Measurements from ENCODE around the gene BRS3. TPM values are rescaled to one million over a fixed set of nuclear protein-coding genes. Genes with fewer than 3 reads are reported as not detected.

BRS3 gene
- total RNA-seq, 2 donors from 2014 or later: not detected

DNA sequence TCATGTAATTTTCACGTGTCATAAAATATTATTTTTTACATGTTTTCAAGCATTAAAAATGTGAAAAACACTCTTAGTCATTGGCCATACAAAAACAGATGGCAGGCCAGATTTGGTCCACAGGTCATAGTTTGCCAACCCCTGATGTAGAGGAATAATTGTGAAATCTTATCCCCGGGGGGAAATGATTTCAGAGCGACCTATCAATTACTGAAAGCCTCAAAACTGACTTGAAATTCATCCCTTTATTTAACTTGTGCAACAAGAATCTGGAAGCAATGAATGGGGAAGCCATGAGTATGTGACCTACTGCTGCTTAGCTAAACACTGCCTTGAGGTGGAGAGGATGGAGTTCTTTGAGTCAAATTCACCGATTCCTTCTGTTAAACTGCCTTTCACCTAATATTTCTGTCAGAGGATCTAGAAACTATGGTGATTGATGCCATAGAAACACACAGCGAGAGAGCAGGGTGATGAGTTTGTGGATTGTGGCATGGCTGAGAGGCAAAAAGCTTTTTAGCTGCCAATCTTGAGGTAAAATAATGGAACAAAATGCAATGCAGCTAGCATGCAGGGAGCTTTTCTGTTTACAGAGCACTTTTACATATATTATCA is 30.3 kb upstream of the BRS3 start:
- H3K9ac ChIP-seq (ENCODE audit: low read depth in 2 of 2, low read length in 2 of 2): no peak overlapping the region
- no peaks in the 10 kb centered on the region for H3K36me3 ChIP-seq
- intact Hi-C loops (cut with DNase I): no loop called here
- no peak for DNase-seq
- TF ChIP-seq, protein P1, sequence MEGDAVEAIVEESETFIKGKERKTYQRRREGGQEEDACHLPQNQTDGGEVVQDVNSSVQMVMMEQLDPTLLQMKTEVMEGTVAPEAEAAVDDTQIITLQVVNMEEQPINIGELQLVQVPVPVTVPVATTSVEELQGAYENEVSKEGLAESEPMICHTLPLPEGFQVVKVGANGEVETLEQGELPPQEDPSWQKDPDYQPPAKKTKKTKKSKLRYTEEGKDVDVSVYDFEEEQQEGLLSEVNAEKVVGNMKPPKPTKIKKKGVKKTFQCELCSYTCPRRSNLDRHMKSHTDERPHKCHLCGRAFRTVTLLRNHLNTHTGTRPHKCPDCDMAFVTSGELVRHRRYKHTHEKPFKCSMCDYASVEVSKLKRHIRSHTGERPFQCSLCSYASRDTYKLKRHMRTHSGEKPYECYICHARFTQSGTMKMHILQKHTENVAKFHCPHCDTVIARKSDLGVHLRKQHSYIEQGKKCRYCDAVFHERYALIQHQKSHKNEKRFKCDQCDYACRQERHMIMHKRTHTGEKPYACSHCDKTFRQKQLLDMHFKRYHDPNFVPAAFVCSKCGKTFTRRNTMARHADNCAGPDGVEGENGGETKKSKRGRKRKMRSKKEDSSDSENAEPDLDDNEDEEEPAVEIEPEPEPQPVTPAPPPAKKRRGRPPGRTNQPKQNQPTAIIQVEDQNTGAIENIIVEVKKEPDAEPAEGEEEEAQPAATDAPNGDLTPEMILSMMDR (IDR thresholded peaks at IDR 0.05): no peak
- no peaks in the 10 kb centered on the region for H3K9me3 ChIP-seq
- H3K27ac ChIP-seq: no peak overlapping the region
- no peaks in the 10 kb centered on the region for H3K4me1 ChIP-seq
- H3K27me3 ChIP-seq: no peaks in the 10 kb centered on the region
- H3K4me3 ChIP-seq: no peak overlapping the region

DNA sequence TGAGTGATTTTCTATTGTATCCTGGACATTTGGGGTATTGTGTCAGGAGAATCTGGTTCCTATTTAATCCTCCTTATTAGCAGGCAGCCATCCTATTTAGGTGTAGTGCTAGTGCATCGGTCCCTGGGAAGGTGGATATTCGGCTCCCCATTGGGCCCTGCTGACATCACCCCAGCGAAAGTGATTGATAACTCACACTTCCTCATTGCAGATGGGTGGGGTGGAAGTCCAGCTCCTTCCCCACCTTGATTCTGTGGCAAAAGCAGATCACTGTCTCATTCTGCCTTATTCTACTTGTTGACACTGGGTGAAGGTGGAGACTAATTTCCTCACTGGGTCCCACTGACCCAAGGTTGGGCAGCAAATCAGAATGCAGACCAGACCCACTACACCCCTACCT is 23.2 kb upstream of the BRS3 start:
- Histone ChIP-seq H3K9ac (ENCODE audit: low read depth in 2 of 2, low read length in 2 of 2) (no peak overlapping the region), H3K27me3 (no peaks in the 10 kb centered on the region), H3K9me3 (no peaks in the 10 kb centered on the region), H3K4me3 (no peak overlapping the region), H3K36me3 (no peaks in the 10 kb centered on the region), H3K4me1 (no peaks in the 10 kb centered on the region), H3K27ac (no peak overlapping the region)
- no peak for DNase-seq
- intact Hi-C loops (cut with DNase I): no loop called here
- TF ChIP-seq, protein P1 (IDR thresholded peaks at IDR 0.05): no peak

DNA sequence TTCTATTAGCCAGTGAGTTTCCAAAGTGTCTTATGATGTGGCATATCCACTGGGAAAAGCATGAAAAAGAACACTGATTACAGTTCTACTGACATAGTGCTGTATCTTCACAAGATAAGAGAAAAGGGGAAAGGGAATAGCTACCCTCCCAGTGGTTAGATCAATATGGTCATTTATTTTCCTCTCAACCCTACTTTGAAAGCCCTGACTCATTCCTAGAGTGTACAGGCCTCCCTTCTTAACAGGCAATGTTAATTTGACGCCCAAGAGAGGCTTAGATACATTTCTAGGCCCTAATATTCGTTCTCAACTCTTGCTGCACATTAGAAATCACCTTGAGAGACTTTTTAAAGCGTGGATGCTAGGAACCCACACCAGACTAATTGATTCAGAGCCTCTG is 20.4 kb upstream of the BRS3 start:
- H3K4me3 ChIP-seq: no peak overlapping the region
- TF ChIP-seq, protein P1 (IDR thresholded peaks at IDR 0.05): no peak
- H3K9me3 ChIP-seq: no peaks in the 10 kb centered on the region
- intact Hi-C loops (cut with DNase I): no loop called here
- no peak for DNase-seq
- H3K27ac ChIP-seq: no peak overlapping the region
- H3K9ac ChIP-seq (ENCODE audit: low read depth in 2 of 2, low read length in 2 of 2): no peak overlapping the region
- H3K36me3 ChIP-seq: no peaks in the 10 kb centered on the region
- H3K4me1 ChIP-seq: no peaks in the 10 kb centered on the region
- no peaks in the 10 kb centered on the region for H3K27me3 ChIP-seq

DNA sequence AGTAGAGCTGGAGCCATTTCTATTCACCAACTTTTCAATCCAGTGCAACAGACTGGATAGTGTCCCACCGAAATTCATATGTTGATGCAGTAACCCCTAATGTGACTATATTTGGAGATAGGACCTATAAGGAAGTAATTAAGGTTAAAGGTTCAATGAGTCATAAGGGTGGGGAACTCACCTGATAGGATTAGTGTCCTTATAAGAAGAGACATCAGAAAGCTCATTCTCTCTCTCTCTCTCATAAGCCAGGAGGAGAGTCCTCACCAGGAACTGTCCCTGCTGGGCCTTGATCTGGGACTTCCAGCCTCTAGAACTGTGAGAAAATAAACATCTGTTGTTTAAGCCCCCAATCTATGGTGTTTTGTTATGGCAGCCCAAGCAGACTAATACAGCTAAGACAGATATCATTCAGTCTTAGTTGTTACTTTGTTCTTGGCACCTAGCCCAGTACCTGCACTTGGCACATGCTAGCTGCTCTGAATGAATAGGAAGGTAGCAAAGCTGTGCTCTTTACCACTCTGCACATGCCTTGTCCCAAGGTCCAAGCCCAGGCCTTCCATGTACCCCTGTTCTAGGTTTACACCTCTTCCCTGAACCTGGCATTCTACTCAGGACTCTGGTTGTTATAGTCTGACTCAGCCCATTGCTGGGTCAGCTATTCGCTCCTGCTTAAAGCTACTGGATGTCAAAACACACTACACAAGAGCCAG is 19.2 kb upstream of the BRS3 start:
- Histone ChIP-seq H3K27ac (no peak overlapping the region), H3K4me3 (no peak overlapping the region), H3K36me3 (no peaks in the 10 kb centered on the region), H3K27me3 (no peaks in the 10 kb centered on the region), H3K9me3 (no peaks in the 10 kb centered on the region), H3K4me1 (no peaks in the 10 kb centered on the region), H3K9ac (ENCODE audit: low read depth in 2 of 2, low read length in 2 of 2) (no peak overlapping the region)
- intact Hi-C loops (cut with DNase I): no loop called here
- TF ChIP-seq, protein P1 (IDR thresholded peaks at IDR 0.05): no peak
- DNase-seq: peak; percentile 19

DNA sequence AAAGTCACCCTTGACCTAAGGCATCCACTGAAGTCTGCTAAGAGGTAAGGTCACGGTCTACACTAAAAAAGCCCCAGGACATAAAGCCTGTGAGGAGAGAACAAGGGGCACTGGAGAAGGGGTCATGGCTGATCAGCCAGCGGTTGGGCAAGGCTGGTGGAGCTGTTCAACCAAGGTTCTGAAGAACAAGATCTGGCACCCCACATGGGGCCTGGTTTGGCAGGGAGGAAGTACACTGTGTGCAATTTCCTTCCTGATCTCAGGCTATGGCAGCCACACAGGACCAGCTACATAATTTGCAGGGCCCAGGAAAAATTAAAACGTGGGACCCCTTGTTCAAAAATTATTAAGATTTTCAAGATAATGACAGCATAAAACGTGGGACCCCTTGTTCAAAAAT is 14.1 kb upstream of the BRS3 start:
- Histone ChIP-seq H3K4me1 (no peaks in the 10 kb centered on the region), H3K9ac (ENCODE audit: low read depth in 2 of 2, low read length in 2 of 2) (no peak overlapping the region), H3K27me3 (no peaks in the 10 kb centered on the region), H3K4me3 (no peak overlapping the region), H3K27ac (no peak overlapping the region), H3K36me3 (no peaks in the 10 kb centered on the region), H3K9me3 (no peaks in the 10 kb centered on the region)
- DNase-seq: no peak
- TF ChIP-seq, protein P1 (IDR thresholded peaks at IDR 0.05): no peak
- intact Hi-C loops (cut with DNase I): no loop called here

Measured in colonic mucosa (tissue), 4 donors.